HG02678 (cell line): ENCODE data around the gene NCBP1.
A peak's percentile ranks its signal among the peaks of the same experiment; 100 is the strongest.

Experiments used
- ATAC-seq: cut with Tn5 transposase; IDR thresholded peaks from one replicate; pipeline ENCODE4 v1.9.1; 2021; ENCODE audit warnings: mild to moderate bottlenecking, moderate library complexity; ENCODE audit not compliant: unreplicated experiment

The NCBP1 gene

DNA sequence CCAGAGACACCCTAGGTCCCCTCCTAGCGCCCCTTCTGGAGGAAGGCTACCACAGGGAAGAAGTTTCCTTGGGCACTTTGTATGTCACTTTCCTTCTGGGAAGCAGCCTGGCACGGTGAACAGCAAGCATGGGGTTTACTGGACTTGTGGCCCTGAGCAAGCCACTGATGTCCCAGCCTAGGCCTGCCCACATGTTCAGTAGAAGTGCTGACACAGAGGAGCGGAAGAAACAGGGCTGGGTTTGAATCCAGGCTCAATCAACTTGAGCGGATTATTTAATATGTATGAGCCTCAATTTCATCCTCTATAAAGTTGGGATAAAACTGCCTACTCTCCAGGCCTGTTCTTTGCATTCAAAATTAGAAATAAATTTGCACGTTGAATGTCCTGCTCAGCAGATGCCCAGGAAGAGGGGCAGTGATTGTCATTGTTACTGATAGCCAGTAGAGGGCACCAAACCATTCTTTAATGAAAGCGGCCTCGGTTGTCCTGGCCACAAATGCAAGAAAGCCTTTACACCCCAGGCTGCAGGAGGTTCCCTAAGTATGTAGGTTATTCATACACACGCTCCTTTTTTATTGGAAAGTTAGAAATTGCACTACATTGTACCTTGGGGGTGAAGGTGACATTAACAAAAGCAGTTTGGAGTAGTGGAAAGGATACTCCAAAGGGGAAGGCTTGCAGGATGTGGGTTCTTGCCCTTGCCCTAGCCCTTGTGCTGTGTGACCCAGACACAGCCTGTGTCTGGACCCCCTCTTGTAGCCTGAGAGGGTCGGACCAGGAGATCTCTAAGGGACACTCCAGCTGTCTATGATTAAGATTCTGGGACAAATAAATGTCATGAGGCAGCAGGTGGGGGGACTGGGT, 77.0 kb downstream of the NCBP1 start:
- ATAC-seq: peak; percentile 59

DNA sequence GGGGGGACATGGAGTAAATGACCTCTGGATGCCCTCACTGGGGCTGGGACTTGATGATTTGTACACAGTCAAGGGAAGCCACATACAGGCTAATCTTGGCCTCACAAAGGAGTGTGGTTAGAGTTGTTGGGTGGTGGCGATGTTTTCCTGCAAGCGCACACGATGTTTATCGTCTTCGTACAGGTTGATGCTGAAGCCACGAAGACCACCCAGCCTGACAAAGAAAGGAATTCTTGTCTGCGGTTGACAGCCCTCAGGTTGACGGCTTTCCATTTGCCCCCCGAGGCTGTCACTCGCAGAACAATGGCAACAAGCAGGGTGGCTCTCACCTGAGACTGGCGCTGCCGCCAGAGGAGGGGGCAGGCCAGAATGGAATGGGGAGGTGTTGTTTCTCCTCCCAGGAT, 77.6 kb downstream of the NCBP1 start:
- ATAC-seq: no peak

DNA sequence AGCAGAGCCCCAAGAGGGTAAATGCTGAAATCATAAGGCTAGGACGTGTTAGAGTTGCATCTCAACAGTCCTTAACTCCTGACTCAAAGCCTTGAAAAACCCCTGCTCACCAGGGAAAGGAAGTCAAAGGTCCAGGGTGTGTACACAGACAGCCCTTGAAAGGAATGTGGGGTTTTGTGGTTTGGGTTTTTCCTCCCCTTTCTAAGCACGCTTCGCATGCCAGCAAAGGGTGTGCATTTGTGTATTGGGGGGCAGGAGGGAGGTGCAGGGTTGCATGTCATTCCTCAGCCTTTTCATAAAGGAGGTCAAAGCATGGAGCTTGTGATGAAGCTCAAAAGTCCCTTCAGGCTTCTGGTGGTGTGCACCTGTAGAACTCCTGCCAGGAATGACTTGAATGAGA, 80.8 kb downstream of the NCBP1 start:
- no peak for ATAC-seq

DNA sequence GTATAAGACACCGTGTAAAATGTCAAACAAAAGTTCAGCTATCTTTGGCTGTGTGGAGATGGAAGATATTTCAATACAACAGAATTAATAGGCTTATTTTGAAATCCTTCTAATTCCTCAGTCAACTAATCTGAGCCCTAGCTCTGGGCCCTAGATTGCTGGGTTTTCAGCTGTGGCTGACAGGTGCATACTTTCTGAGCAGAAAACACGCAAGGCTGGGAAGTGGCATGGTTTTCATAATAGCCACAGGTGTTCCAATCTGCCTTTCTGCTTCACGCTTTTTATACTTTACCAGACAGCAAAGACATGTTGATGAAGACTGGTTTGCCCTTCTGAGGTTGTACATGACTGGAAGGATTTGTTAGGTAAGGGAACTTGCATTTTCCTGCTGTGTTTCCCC, 84.2 kb downstream of the NCBP1 start:
- ATAC-seq: no peak

DNA sequence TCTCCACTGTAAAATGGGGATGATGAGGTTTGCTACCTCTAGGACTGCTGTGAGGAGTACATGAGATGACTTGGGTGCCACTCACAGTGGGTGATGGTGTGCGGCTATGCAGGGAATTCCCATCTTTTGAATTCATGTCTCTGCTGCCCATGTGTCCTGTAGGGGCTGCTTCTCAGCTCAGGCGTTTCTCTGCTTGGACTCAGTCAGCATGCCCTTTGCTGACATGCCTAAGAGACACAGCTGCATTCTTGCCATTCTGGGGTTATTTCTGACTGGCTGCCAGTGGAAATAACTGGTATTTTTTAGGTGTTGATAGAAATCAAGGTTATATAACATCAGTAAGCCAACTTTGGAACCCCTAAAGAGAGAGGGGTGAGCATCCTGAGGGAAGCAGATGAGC, 87.8 kb downstream of the NCBP1 start:
- ATAC-seq: no peak

DNA sequence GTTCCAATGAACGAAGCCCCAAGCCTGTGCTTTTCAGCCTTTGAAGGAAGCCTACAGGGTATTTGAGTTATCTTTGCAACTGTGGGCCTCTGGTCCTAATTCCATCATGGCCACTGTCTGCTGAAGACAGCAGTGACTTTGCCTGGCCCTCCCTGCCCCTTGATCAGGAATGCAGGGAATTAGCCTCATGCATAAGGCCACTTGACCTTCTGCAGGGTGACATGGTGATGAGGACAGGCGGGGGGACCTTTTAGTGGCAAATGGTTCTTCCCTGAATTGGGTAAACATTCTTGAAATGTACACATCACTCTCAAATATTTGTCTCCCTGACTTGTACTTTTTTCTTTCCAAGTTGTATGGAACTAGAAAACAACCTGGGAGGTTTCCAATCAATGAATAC, 88.7 kb downstream of the NCBP1 start:
- no peak for ATAC-seq
